Dedifferentiated amniotic fluid mesenchymal stem cell (primary cell): Measurements from ENCODE around the gene ARL16.
"Not testable (repeated sequence)": the region's sequence is repeated elsewhere in the genome, so short reads cannot be mapped to it uniquely, and the experiment has no call there.

Experiments
- DNase-seq: peaks from one replicate; pipeline ENCODE4 v3.0.0-alpha.2; 2016; ENCODE audit errors: extremely low spot score

The ARL16 gene

GRCh38 chr17:81695211-81695610 lies 11.6 kb upstream of the ARL16 start:
- DNase-seq, result no peak

- DNase-seq, result no peak
These were observed 11.2 kb upstream of the ARL16 start for GRCh38 chr17:81694810-81695209.

GRCh38 chr17:81693509-81694210 lies 10.1 kb upstream of the ARL16 start:
- DNase-seq, result no peak

- no peak for DNase-seq
These were observed 8.0 kb upstream of the ARL16 start for GRCh38 chr17:81691608-81692007.

- DNase-seq, result no peak
These were observed 7.6 kb upstream of the ARL16 start for GRCh38 chr17:81691196-81691595.

DNA sequence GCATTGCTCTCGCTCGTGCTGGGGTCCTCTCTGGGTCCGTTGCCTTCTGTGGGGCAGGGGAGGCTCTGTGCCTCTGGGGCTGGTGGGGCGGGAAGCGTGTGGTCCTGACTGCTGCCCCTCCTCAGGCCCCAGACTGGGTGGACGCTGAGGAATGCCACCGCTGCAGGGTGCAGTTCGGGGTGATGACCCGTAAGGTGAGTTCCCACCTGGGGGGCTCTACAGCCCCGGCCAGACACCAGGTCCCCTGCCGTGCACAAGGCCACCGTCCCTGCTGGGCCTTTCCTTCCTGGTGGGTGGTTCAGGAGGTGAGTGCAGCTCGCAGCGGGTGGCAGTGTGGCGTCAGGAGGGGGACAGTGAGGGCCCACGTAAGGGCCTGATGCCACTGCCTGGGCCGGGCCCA lies 7.0 kb upstream of the ARL16 start:
- DNase-seq, result no peak

DNA sequence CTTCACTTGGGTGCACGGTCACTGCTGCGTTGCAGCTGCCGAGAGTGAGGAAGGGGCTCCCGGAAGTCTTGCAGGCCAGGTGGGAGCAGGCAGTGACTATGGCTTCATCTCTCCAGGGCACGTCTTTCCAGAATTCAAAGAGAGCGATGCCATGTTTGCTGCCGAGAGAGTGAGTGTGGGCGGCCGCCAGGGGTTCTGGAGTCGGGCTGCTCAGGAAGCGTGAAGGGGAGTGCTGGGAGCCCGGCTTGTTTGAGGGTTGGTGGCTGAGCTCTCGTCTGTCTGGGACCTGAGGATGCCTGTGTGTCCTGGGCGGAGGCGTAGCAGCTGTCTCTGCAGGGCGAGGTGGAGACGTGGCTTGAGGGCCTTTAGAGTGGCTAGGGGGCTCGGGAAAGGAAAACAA lies 6.5 kb upstream of the ARL16 start:
- DNase-seq, result no peak

DNA sequence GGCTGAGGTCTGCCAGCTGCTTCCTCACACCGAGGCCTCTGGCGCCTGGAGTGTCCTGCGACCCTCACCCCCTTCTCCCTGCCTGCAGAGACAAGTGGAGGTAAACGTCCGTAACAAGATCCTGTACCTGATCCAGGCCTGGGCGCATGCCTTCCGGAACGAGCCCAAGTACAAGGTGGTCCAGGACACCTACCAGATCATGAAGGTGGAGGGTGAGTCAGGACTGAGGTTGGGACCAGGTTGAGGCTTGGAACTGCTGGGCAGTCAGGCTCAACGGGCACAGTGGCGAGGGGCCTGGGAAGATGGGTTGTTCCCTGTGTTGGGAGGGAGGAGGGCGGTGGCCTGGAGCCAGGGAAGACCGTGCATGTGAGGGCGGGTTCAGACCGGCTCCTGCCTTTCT lies 5.0 kb upstream of the ARL16 start:
- no peak for DNase-seq

DNA sequence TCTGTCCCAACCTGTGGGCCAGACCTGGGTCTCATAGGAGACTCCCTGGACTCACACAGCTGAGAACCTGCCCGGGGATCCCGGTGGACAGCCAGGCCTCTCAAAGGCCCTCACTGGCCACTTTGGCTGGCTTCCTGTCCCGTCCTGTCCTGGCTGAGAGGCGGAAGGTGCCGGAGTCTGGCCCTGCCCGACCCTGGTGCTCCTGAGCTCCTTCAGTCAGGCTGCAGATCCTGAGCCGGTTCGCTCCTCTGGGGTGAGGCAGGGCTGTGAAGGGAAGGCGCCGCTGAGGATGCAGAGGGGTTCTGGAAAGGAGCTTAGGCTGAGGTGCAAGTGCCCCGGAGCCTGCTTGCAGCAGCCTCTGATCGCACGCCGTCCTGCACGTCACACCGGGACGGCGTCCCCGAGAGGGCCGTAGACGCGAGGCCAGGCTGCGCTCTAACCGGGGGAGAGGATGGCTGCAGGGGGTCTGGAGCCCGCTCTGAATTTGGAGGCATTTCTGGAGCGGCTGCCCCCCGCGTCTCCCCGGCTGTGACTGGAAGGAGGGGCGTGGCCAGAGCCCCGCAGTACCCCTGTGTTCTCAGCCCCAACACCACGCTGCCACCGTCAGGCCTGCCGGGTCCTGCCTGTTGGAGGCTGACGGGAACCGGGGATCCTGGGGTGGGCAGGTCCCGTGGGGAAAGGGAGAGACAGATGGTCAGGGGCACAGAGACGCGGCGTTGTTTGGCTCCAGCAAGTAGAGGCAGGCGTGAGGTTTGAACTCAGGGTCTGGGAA lies 4.4 kb upstream of the ARL16 start:
- DNase-seq, result no peak

GRCh38 chr17:81686614-81687013 lies 3.0 kb upstream of the ARL16 start:
- no peak for DNase-seq

DNA sequence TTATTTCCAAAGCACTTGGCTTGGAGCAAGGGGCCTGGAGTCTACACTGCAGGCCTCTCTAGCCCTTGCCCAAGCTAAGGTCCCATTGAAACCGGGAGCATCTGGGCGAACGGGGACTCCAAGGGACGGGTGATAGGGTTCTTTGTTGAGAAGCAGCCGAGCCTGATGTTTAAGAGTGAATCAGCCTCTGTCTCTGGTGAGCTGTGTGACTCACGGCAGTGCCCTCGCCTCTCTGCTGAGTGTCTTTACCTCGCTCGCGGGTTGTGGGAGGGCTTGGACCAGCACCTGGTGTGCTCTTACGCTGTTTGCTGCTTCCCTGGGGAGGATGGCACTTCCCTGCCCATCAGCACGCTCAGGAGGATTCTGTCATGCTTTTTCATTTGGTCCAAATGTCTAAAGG lies 1.5 kb upstream of the ARL16 start:
- no peak for DNase-seq

DNA sequence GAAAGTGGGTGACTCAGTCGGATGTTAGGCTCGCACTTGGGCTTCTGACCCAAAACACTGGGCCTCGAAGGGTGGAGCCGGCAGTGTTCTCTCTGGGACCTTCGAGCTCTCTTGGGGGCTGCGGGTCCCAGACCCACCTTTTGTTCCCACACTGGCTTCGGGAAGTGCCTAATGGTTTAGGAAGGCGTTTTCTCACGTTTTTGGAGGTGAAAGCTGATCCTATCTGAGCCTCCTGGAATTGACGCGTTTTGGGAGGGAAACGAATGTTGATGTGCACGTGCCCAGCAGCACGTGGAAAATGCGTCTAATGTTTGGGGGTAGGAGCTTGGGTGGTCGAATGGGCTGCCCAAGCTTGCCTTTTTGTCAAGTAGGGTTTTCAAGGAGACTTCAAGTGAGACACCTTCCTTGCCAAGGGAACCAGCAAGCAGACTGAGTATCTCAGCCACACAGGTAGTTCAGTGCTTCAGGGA lies 880 bp upstream of the ARL16 start:
- DNase-seq, result no peak

GRCh38 chr17:81683208-81683583 lies 401 bp downstream of the ARL16 start:
- no peak for DNase-seq

DNA sequence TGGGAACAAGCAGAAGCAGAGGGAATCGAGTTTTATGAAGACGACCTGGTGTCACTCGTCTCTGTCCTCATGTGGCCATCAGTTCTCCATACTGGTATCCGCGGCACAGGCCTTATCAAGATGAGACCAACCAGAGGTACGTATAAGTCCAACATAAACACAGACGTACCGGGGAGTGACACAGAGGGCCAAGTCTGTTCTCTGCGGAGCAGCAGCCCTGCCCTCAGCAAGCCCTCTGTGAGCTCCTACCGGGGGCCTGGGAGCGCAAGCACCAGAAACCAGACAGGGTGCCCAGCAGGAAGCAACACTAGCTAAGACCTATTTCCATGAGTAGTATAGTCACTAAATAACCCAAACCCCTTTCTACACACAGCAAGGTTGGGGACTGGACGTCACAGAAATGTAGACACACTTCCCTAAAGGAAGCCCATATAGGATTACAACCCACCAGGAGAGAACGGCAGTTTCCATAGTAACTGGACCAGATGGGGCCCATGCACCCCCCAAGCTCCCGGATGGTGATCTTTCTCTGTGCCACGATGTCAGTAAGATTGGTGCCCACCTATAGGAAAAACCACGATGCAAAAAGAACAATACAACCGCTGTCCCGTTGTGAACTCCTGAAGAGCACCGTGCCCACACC lies 911 bp downstream of the ARL16 start:
- no peak for DNase-seq

DNA sequence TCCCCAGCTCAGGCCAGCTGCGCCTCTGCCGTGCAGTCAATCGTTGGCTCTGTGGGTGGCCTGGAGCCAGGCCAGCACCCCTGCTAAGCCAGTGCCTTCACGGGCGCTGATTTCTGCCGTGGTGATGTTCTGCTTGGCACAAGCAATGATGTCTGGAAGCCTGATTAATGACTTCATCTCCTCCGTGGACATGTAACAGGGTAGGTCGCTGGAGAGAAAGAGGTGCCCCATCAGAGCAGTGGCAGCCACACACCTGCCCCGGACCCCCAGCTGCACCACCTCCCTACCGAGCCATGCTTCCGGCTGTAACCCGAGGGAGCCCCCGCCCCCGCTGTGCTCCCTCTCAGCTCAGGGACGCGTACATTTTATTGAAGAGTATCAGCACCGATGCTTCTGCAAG lies 1.9 kb downstream of the ARL16 start:
- DNase-seq, result no peak

GRCh38 chr17:81680150-81680549 lies 3.4 kb downstream of the ARL16 start:
- no peak for DNase-seq

DNA sequence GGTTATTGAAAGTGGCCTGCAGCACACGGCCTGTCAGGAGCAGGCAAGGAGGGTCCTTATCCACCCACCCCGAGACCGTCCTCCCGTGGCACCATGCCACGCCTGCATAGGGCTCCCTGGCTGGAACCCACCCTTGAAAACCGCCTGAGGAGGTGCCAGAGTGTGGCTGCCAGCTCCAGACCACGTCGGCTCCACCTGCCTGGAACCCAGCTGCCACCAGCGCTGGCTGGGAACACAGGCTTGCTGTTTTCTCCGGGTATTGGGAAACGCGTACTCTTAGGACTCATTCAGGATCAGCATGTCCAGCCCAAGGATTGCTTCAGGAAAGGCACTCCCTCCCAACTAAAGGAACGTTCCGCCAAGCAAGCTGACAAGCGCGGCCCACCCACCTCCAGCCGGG lies 6.7 kb downstream of the ARL16 start:
- DNase-seq, result no peak

DNA sequence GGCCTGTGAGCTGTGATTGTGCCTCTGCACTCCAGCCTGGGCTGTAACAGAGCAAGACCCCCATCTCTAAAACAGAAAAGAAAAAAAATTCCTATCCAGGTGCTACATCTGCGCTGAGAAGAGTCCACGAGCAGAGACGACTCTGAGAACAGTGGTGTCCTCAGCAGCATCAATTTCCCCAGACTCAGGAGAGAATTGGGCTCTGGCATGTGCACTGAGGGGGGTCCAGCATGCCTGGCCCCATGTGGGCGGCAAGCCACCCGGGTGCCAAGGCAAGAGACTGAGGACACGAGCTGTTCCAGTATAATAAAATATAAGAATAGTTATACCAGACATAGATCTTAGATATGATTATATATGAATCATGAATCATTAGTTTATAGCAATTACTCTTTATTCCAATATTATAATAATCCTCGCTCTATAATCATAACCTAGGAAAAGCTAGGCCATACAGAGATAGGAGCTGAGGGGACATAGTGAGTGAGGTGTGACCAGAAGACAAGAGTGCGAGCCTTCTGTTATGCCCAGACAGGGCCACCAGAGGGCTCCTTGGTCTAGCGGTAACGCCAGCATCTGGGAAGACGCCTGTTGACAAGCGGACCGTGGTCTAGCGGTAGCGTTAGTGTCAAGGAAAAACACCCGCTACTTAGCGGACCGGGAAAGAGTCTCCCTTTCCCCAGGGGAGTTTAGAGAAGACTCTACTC lies 7.9 kb downstream of the ARL16 start:
- not testable (repeated sequence) for DNase-seq

DNA sequence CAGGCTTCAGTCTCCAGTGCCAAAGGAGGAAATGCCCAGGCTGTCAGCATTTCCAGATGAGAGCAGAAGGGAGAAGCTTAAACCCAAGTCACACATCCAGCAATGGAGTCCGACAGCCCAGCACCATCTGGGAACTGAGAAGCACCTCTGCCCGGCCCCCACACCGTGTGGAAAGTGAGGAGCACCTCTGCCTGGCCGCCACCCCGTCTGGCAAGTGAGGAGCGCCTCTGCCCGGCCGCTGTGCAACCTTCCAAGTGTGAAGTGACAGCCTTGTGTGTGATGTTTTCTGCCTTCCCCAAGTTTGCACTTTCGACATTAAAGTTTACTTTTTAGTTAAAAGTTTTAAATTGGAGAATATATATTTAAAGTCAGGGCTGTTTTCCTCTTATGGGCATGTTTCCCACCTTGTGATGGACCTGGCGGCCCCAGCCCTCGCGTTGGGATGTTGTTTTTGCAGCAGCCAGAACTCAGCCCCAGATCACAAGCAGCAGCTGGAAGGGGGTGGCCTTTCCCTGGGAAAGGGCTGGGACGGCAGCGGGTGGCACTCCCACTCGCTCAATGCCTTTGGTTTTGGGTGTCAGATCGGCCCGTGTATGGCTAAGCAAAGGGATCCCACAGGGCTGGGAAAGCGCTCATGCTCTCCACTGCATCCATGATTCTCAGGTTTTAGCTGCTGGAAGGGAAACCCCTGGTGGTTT lies 9.9 kb downstream of the ARL16 start:
- no peak for DNase-seq

DNA sequence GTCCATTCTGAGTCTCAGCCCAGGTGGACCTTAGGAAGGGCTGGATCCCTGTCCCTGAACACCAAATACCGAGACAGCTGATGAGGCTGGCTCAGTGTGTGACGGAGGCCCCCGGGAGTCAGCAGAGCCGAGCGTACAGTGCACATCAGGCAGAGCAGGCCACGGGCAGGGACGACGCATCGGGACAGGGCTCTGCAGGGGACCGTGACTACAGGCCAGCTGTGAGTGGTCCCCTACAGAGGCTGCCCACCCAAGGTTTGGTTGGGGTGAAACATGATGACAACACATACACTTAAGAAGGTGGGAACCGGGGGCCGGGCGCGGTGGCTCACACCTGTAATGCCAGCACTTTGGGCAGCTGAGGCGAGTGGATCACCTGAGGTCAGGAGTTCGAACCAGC lies 10.6 kb downstream of the ARL16 start:
- DNase-seq, result no peak

DNA sequence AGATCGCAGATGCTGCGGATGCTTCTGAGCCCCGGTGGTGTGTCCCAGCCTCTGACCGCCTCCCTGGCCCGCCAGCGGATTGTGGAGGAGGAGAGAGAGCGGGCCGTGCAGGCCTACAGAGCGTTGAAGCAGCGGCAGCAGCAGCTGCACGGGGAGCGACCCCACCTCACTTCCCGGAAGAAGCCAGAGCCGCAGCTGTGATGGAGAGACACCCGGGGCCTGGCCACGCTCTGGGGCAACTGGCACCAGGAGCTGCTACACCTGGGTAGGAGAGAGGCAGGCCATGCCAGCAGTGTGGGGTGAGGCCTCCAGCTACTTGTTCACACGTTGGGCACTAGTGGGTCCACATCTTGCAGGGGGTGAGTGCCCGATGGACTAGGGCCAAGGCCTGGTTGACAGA lies 11.1 kb downstream of the ARL16 start:
- DNase-seq, result no peak

DNA sequence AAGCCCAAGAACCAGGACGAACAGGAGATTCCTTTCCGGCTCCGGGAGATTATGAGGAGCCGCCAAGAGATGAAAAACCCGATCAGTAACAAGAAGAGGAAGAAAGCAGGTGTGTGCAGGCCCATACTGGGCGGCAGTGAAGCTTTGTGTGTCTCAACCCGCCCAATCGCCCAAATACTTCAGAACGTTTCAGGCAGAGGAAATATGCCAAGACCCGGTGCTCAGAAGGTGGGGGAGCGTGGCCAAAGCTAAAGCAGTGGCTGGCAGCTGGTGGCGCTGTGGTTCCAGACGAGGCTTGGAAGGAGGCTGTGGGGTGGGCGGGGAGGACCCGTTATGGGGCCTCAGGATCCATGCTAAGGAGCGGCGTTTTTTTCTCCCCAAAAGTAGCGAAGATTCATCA lies 15.8 kb downstream of the ARL16 start:
- DNase-seq, result no peak
